Endodermal cell (in vitro differentiated cells): ENCODE measurements around the gene PTTG1IP. TPM values are rescaled to one million over a fixed set of nuclear protein-coding genes. Genes with fewer than 3 reads are reported as not detected.

Experiments
- DNase-seq: peaks from one replicate; pipeline ENCODE4 v3.0.0-alpha.2; 2017
- H3K27ac ChIP-seq: 2 replicates; pipeline ENCODE4 v1.5.1; 2013; ENCODE audit warnings: mild to moderate bottlenecking, low read depth, low read length, moderate library complexity
- H3K27me3 ChIP-seq: 2 replicates; pipeline ENCODE4 v1.6.1; 2013; ENCODE audit warnings: mild to moderate bottlenecking, low read length, moderate library complexity; ENCODE audit not compliant: insufficient read depth, control insufficient read depth, poor library complexity, severe bottlenecking
- H3K36me3 ChIP-seq: 2 replicates; pipeline ENCODE4 v1.7.0; 2013; ENCODE audit warnings: mild to moderate bottlenecking, low read length, moderate library complexity; ENCODE audit not compliant: control insufficient read depth, insufficient read depth
- H3K4me1 ChIP-seq: one replicate; pipeline ENCODE4 v1.7.0; 2013; ENCODE audit warnings: low read length; ENCODE audit not compliant: control insufficient read depth, insufficient read depth
- H3K4me3 ChIP-seq: 2 replicates; pipeline ENCODE4 v1.5.1; 2013; ENCODE audit warnings: mild to moderate bottlenecking, low read length, moderate library complexity
- H3K9ac ChIP-seq: 2 replicates; pipeline ENCODE4 v1.6.1; 2013; ENCODE audit warnings: mild to moderate bottlenecking, low read length, moderate library complexity; ENCODE audit not compliant: poor library complexity, severe bottlenecking; ENCODE audit errors: extremely low read depth
- H3K9me3 ChIP-seq: 2 replicates; pipeline ENCODE4 v1.6.1; 2013; ENCODE audit warnings: mild to moderate bottlenecking, low read length, moderate library complexity; ENCODE audit not compliant: control insufficient read depth
- H3K27ac Mint-ChIP-seq: 2 replicates; pipeline ENCODE4 v1.8.0; 2020; ENCODE audit warnings: mixed read lengths
- H3K27me3 Mint-ChIP-seq: 2 replicates; pipeline ENCODE4 v1.8.0; 2021; ENCODE audit warnings: mild to moderate bottlenecking, mixed read lengths; ENCODE audit not compliant: insufficient read depth
- H3K36me3 Mint-ChIP-seq: 2 replicates; pipeline ENCODE4 v1.8.0; 2020; ENCODE audit warnings: low read depth, mixed read lengths
- H3K4me1 Mint-ChIP-seq: 2 replicates; pipeline ENCODE4 v1.8.0; 2020; ENCODE audit warnings: mixed read lengths
- H3K4me3 Mint-ChIP-seq: 2 replicates; pipeline ENCODE4 v1.8.0; 2020; ENCODE audit warnings: mild to moderate bottlenecking, moderate library complexity, mixed read lengths
- H3K9me3 Mint-ChIP-seq: 2 replicates; pipeline ENCODE4 v1.8.0; 2020; ENCODE audit warnings: mild to moderate bottlenecking, mixed read lengths
- CTCF ChIP-seq: fragments of 200-600 bp; sonication (generic); conservative IDR thresholded peaks from 2 replicates; pipeline ENCODE4 v1.5.0; 2021; ENCODE audit warnings: antibody characterized with exemption, mild to moderate bottlenecking
- WGBS, 2 experiments: methylation state at CpG; one replicate each; pipeline versions ENCODE4 v1.1.5 to v1.1.7; 2013; ENCODE audit warnings: missing lambda C conversion rate in 2 of 2, mixed read lengths in 1 of 2; ENCODE audit not compliant: insufficient coverage in 1 of 2, insufficient read length in 1 of 2; 5-methylcytosine and 5-hydroxymethylcytosine counted together
- total RNA-seq, 2 donors: library from RNA; stranded (reverse); fragmentation: NEBNext Ultra II Directional in 1 of 2; extraction: Animal tissue kit (Norgen Biotek cat#: 25700) in 1 of 2; gene quantifications; 2 replicates in 1 of 2; 3 replicates in 1 of 2; pipeline ENCODE4 v1.2.1, GENCODE V29; 2021

Gene PTTG1IP
- total RNA-seq, 2 donors from 2014 or later, result 155 to 168 TPM

GRCh38 chr21:44893278-44893556, 19.7 kb upstream of the PTTG1IP start:
- Histone ChIP-seq H3K9me3 (no peaks in the 10 kb centered on the region), H3K9ac (no peak overlapping the region), H3K4me1 (no peaks in the 10 kb centered on the region), H3K27ac (no peak overlapping the region), H3K4me3 (no peak overlapping the region), H3K36me3 (no peaks in the 10 kb centered on the region), H3K27me3 (no peaks in the 10 kb centered on the region)
- Mint-ChIP-seq H3K4me3 (no peak overlapping the region), H3K27ac (no peak overlapping the region), H3K9me3 (no peaks in the 10 kb centered on the region), H3K27me3 (peaks cover 1% of the 10 kb centered on the region), H3K36me3 (no peaks in the 10 kb centered on the region), H3K4me1 (no peaks in the 10 kb centered on the region)
- TF ChIP-seq CTCF, result no peak
- 88 to 94% methylated on average over 7 of the region's 7 CpGs for WGBS, 2 experiments
- DNase-seq, result no peak

- Mint-ChIP-seq H3K27me3 (peaks cover 1% of the 10 kb centered on the region), H3K4me1 (no peaks in the 10 kb centered on the region), H3K4me3 (no peak overlapping the region), H3K36me3 (no peaks in the 10 kb centered on the region), H3K27ac (no peak overlapping the region), H3K9me3 (no peaks in the 10 kb centered on the region)
- no peak overlapping the region for H3K4me3 ChIP-seq
- H3K36me3 ChIP-seq, result no peaks in the 10 kb centered on the region
- no peaks in the 10 kb centered on the region for H3K27me3 ChIP-seq
- 17 to 46% methylated on average over 7 to 13 of the region's 15 CpGs for WGBS, 2 experiments
- no peak overlapping the region for H3K27ac ChIP-seq
- H3K9me3 ChIP-seq, result no peaks in the 10 kb centered on the region
- no peak overlapping the region for H3K9ac ChIP-seq
- DNase-seq, result peak; percentile 88
- no peaks in the 10 kb centered on the region for H3K4me1 ChIP-seq
- TF ChIP-seq CTCF, result peak; percentile 96
These were observed 19.2 kb upstream of the PTTG1IP start for GRCh38 chr21:44892536-44893277.

GRCh38 chr21:44892095-44892494, 18.6 kb upstream of the PTTG1IP start:
- Mint-ChIP-seq H3K36me3 (no peaks in the 10 kb centered on the region), H3K4me1 (no peaks in the 10 kb centered on the region), H3K27me3 (peaks cover 1% of the 10 kb centered on the region), H3K27ac (no peak overlapping the region), H3K4me3 (no peak overlapping the region), H3K9me3 (no peaks in the 10 kb centered on the region)
- no peaks in the 10 kb centered on the region for H3K27me3 ChIP-seq
- H3K4me1 ChIP-seq, result no peaks in the 10 kb centered on the region
- no peaks in the 10 kb centered on the region for H3K36me3 ChIP-seq
- H3K27ac ChIP-seq, result no peak overlapping the region
- no peak overlapping the region for H3K9ac ChIP-seq
- no peak for DNase-seq
- H3K9me3 ChIP-seq, result no peaks in the 10 kb centered on the region
- no peak overlapping the region for H3K4me3 ChIP-seq
- TF ChIP-seq CTCF, result no peak
- WGBS, 2 experiments, result 82 to 86% methylated on average over 12 to 19 of the region's 19 CpGs
